H9 (cell line): ENCODE measurements around the gene ETFA. TPM values are rescaled to one million over a fixed set of nuclear protein-coding genes. Genes with fewer than 3 reads are reported as not detected.

Experiments
- DNase-seq: peaks from one replicate; pipeline ENCODE4 v3.0.0-alpha.2; 2017
- H2AFZ ChIP-seq: one replicate; pipeline ENCODE4 v1.6.1; 2013; ENCODE audit warnings: mild to moderate bottlenecking, low read length, control low read depth, moderate library complexity
- H2AK5ac ChIP-seq: 2 replicates; pipeline ENCODE4 v1.6.1; 2013; ENCODE audit warnings: low read length, control low read depth, mixed read lengths; ENCODE audit not compliant: insufficient read length
- H2BK120ac ChIP-seq: one replicate; pipeline ENCODE4 v1.6.1; 2013; ENCODE audit warnings: low read depth, mild to moderate bottlenecking, low read length, control low read depth, inconsistent platforms; ENCODE audit not compliant: poor library complexity, severe bottlenecking
- H2BK12ac ChIP-seq: 2 replicates; pipeline ENCODE4 v1.6.1; 2013; ENCODE audit warnings: low read length, control low read depth, mixed read lengths, low read depth; ENCODE audit not compliant: insufficient read length
- H2BK15ac ChIP-seq: 2 replicates; pipeline ENCODE4 v1.6.1; 2013; ENCODE audit warnings: low read depth, low read length, control low read depth
- H2BK20ac ChIP-seq: one replicate; pipeline ENCODE4 v1.6.1; 2013; ENCODE audit warnings: low read depth, mild to moderate bottlenecking, low read length, control low read depth, inconsistent platforms; ENCODE audit not compliant: poor library complexity, severe bottlenecking
- H2BK5ac ChIP-seq: 2 replicates; pipeline ENCODE4 v1.6.1; 2013; ENCODE audit warnings: low read length, control low read depth, mixed read lengths; ENCODE audit not compliant: insufficient read length
- H3K14ac ChIP-seq: 2 replicates; pipeline ENCODE4 v1.6.1; 2013; ENCODE audit warnings: low read length, control low read depth; ENCODE audit not compliant: insufficient read depth
- H3K18ac ChIP-seq: 2 replicates; pipeline ENCODE4 v1.6.1; 2013; ENCODE audit warnings: low read depth, mild to moderate bottlenecking, mixed read lengths, low read length, control low read depth; ENCODE audit not compliant: insufficient read length
- H3K23ac ChIP-seq: 2 replicates; pipeline ENCODE4 v1.6.1; 2013; ENCODE audit warnings: low read length, control low read depth, mixed read lengths, low read depth; ENCODE audit not compliant: insufficient read length
- H3K23me2 ChIP-seq: 2 replicates; pipeline ENCODE4 v1.6.1; 2013; ENCODE audit warnings: low read depth, mild to moderate bottlenecking, mixed read lengths, low read length, control low read depth; ENCODE audit not compliant: insufficient read length, poor library complexity, severe bottlenecking
- H3K27ac ChIP-seq: 2 replicates; pipeline ENCODE4 v1.5.1; 2013; ENCODE audit warnings: low read length, control low read depth, mixed read lengths, low read depth; ENCODE audit not compliant: insufficient read length
- H3K27me3 ChIP-seq: 2 replicates; pipeline ENCODE4 v1.6.1; 2013; ENCODE audit warnings: low read length, control low read depth, inconsistent platforms; ENCODE audit not compliant: insufficient read depth
- H3K4ac ChIP-seq: 2 replicates; pipeline ENCODE4 v1.6.1; 2013; ENCODE audit warnings: low read depth, mild to moderate bottlenecking, control low read depth, inconsistent platforms, low read length, moderate library complexity
- H3K4me1 ChIP-seq: 2 replicates; pipeline ENCODE4 v1.6.1; 2013; ENCODE audit warnings: low read length, control low read depth, inconsistent platforms; ENCODE audit not compliant: insufficient read depth
- H3K4me2 ChIP-seq: 2 replicates; pipeline ENCODE4 v1.6.1; 2013; ENCODE audit warnings: low read length, control low read depth, mixed read lengths; ENCODE audit not compliant: insufficient read length, insufficient read depth
- H3K56ac ChIP-seq: 2 replicates; pipeline ENCODE4 v1.6.1; 2013; ENCODE audit warnings: low read depth, mild to moderate bottlenecking, mixed read lengths, low read length, control low read depth; ENCODE audit not compliant: insufficient read length
- H3K79me1 ChIP-seq: 2 replicates; pipeline ENCODE4 v1.6.1; 2013; ENCODE audit warnings: low read depth, mild to moderate bottlenecking, moderate library complexity, low read length, control low read depth, inconsistent platforms; ENCODE audit not compliant: insufficient read depth, poor library complexity, severe bottlenecking
- H3K79me2 ChIP-seq: 2 replicates; pipeline ENCODE4 v1.6.1; 2013; ENCODE audit warnings: low read length, control low read depth, inconsistent platforms; ENCODE audit not compliant: insufficient read depth
- H3K9ac ChIP-seq: 2 replicates; pipeline ENCODE4 v1.6.1; 2013; ENCODE audit warnings: low read length, control low read depth, mixed read lengths; ENCODE audit not compliant: insufficient read length; ENCODE audit errors: extremely low read depth
- H3K9me3 ChIP-seq: one replicate; pipeline ENCODE4 v1.6.1; 2013; ENCODE audit warnings: low read depth, low read length, inconsistent platforms; ENCODE audit not compliant: control insufficient read depth
- H3T11ph ChIP-seq: one replicate; pipeline ENCODE4 v1.6.1; 2013; ENCODE audit warnings: mild to moderate bottlenecking, low read length, control low read depth, inconsistent platforms
- H4K20me1 ChIP-seq: one replicate; pipeline ENCODE4 v1.6.1; 2013; ENCODE audit not compliant: control insufficient read depth, insufficient read length, insufficient read depth
- H4K5ac ChIP-seq: 2 replicates; pipeline ENCODE4 v1.6.1; 2013; ENCODE audit warnings: low read depth, mild to moderate bottlenecking, mixed read lengths, low read length, control low read depth; ENCODE audit not compliant: insufficient read length
- H4K8ac ChIP-seq: replicated peaks from 2 replicates; pipeline ENCODE4 v1.6.1; 2013; ENCODE audit warnings: low read length, control low read depth, mixed read lengths, low read depth; ENCODE audit not compliant: insufficient read length
- H4K91ac ChIP-seq: 2 replicates; pipeline ENCODE4 v1.6.1; 2013; ENCODE audit warnings: low read depth, mild to moderate bottlenecking, moderate library complexity, mixed read lengths, low read length, control low read depth; ENCODE audit not compliant: insufficient read length
- H3K27ac Mint-ChIP-seq, 3 experiments: 2 replicates in 2 of 3; 3 replicates in 1 of 3; pipeline ENCODE4 v1.8.0; 2020 to 2021; ENCODE audit warnings: mixed read lengths in 3 of 3, mild to moderate bottlenecking in 1 of 3, moderate library complexity in 1 of 3
- H3K27me3 Mint-ChIP-seq: 2 replicates; pipeline ENCODE4 v1.8.0; 2021; ENCODE audit warnings: low read depth, mild to moderate bottlenecking, moderate library complexity, mixed read lengths
- H3K36me3 Mint-ChIP-seq, 3 experiments: 2 replicates in 2 of 3; 3 replicates in 1 of 3; pipeline ENCODE4 v1.8.0; 2020 to 2021; ENCODE audit warnings: low read depth in 3 of 3, mixed read lengths in 3 of 3; ENCODE audit not compliant: insufficient read depth in 1 of 3
- H3K4me1 Mint-ChIP-seq, 2 experiments: 2 replicates each; pipeline ENCODE4 v1.8.0; 2020; ENCODE audit warnings: mixed read lengths in 2 of 2
- H3K4me3 Mint-ChIP-seq, 2 experiments: 2 replicates in 1 of 2; 3 replicates in 1 of 2; pipeline ENCODE4 v1.8.0; 2020 to 2021; ENCODE audit warnings: mild to moderate bottlenecking in 2 of 2, mixed read lengths in 2 of 2, moderate library complexity in 1 of 2
- H3K9me3 Mint-ChIP-seq, 2 experiments: 2 replicates in 1 of 2; 3 replicates in 1 of 2; pipeline ENCODE4 v1.8.0; 2020; ENCODE audit warnings: mild to moderate bottlenecking in 2 of 2, mixed read lengths in 2 of 2, moderate library complexity in 1 of 2
- CTCF ChIP-seq: fragments of 200-600 bp; sonication (generic); conservative IDR thresholded peaks from 3 replicates; pipeline ENCODE4 v1.8.0; 2021; ENCODE audit warnings: antibody characterized with exemption, mild to moderate bottlenecking
- WGBS: extraction: QIAGEN DNeasy Blood & Tissue Kit; methylation state at CpG from one replicate; pipeline ENCODE4 v1.1.7; 2013; ENCODE audit warnings: missing lambda C conversion rate, low lambda C conversion rate, mixed read lengths; ENCODE audit not compliant: insufficient read length; ENCODE audit errors: extremely low coverage; 5-methylcytosine and 5-hydroxymethylcytosine counted together
- total RNA-seq: library from RNA; stranded (reverse); gene quantifications from 2 replicates; pipeline ENCODE4 v1.2.1, GENCODE V29; 2021

Gene ETFA
- total RNA-seq, 1 experiment from 2014 or later, result 109 TPM

GRCh38 chr15:76198456-76199105 is 112.7 kb downstream of the ETFA start:
- Histone ChIP-seq H3K56ac (no peak overlapping the region), H2BK120ac (no peak overlapping the region), H3K79me2 (no peaks in the 10 kb centered on the region), H3K23me2 (no peaks in the 10 kb centered on the region), H4K8ac (no peak overlapping the region), H2BK15ac (no peak overlapping the region), H3K23ac (no peak overlapping the region), H3K9me3 (no peaks in the 10 kb centered on the region), H2AFZ (no peak overlapping the region), H4K91ac (no peak overlapping the region), H2BK12ac (no peak overlapping the region), H2BK5ac (no peak overlapping the region), H3K27ac (no peak overlapping the region), H4K5ac (no peak overlapping the region), H3K14ac (no peak overlapping the region), H2AK5ac (no peak overlapping the region), H3K9ac (no peak overlapping the region), H3K27me3 (no peaks in the 10 kb centered on the region; the same call in 1 of the 2 replicates), H3T11ph (no peak overlapping the region), H4K20me1 (no peaks in the 10 kb centered on the region), H3K4me2 (no peak overlapping the region), H3K18ac (no peak overlapping the region), H3K79me1 (no peaks in the 10 kb centered on the region), H2BK20ac (no peak overlapping the region), H3K4me1 (no peaks in the 10 kb centered on the region), H3K4ac (no peak overlapping the region)
- no peak overlapping the region for H3K27ac Mint-ChIP-seq
- DNase-seq, result no peak
- no peaks in the 10 kb centered on the region; a peak in 1 of 7 replicates for H3K36me3 Mint-ChIP-seq
- H3K4me1 Mint-ChIP-seq, result peaks cover 36 to 39% of the 10 kb centered on the region in 2 experiments
- no peak overlapping the region for H3K4me3 Mint-ChIP-seq
- no peaks in the 10 kb centered on the region for H3K9me3 Mint-ChIP-seq
- TF ChIP-seq CTCF, result no peak
- H3K27me3 Mint-ChIP-seq, result peaks cover 5% of the 10 kb centered on the region; the same call in 1 of the 2 replicates
- WGBS, result no CpG with 5 or more reads among the region's 6 CpGs
